SK-N-SH (cell line): ENCODE results near the gene CDIP1. TPM values are rescaled to one million over a fixed set of nuclear protein-coding genes. Genes with fewer than 3 reads are reported as not detected.

Source experiments
- CTCF ChIA-PET: fragments of 300-600, 350-600 bp; formaldehyde crosslinking; extraction: SDS; loops from one replicate; lab custom pipeline; 2021; lab: Yijun Ruan, JAX
- POLR2A ChIA-PET: fragments of 350-600 bp; sonication (Branson Sonifier 250); formaldehyde crosslinking; extraction: SDS; loops from one replicate; lab custom pipeline; 2020; ENCODE audit warnings: antibody characterized with exemption, inconsistent platforms; lab: Yijun Ruan, JAX
- DNase-seq: peaks from one replicate; pipeline ENCODE4 v3.0.0; 2012
- H2AFZ ChIP-seq: fragments of 200-600 bp; sonication (generic); 2 replicates; pipeline ENCODE4 v1.8.1; 2016; ENCODE audit warnings: antibody characterized with exemption, mild to moderate bottlenecking, low read depth
- H3F3A ChIP-seq: fragments of 200-600 bp; sonication (generic); replicated peaks from 2 replicates; pipeline ENCODE3; 2016; ENCODE audit warnings: antibody characterized with exemption, mild to moderate bottlenecking; ENCODE audit not compliant: insufficient read depth
- H3K27ac ChIP-seq, 2 experiments: fragments of 200-500 bp in 1 of 2; fragments of 200-600 bp in 1 of 2; sonication (Bioruptor generic) in 1 of 2; sonication (generic), shearing (Covaris generic) in 1 of 2; 2 replicates each; pipeline versions ENCODE4 v1.5.1 to v1.6.1; 2014 to 2016; ENCODE audit warnings: low read depth in 2 of 2, inconsistent platforms in 1 of 2, low read length in 1 of 2, mild to moderate bottlenecking in 1 of 2, mixed read lengths in 1 of 2
- H3K27me3 ChIP-seq: fragments of 200-600 bp; sonication (generic), shearing (Covaris generic); 2 replicates; pipeline ENCODE4 v1.6.1; 2016; ENCODE audit warnings: mixed run types; ENCODE audit not compliant: insufficient read depth
- H3K36me3 ChIP-seq, 2 experiments: fragments of 200-500 bp in 1 of 2; fragments of 200-600 bp in 1 of 2; sonication (Bioruptor generic) in 1 of 2; sonication (generic) in 1 of 2; replicated peaks in 1 of 2; 2 replicates each; pipeline versions ENCODE3 to v1.5.1; 2014 to 2016; ENCODE audit warnings: low read length in 1 of 2, mild to moderate bottlenecking in 1 of 2; ENCODE audit not compliant: insufficient read depth in 2 of 2, control insufficient read depth in 1 of 2
- H3K4me1 ChIP-seq, 2 experiments: fragments of 200-500 bp in 1 of 2; fragments of 200-600 bp in 1 of 2; sonication (Bioruptor generic) in 1 of 2; sonication (generic), shearing (Covaris generic) in 1 of 2; 2 replicates each; pipeline versions ENCODE4 v1.5.1 to v1.6.1; 2014 to 2016; ENCODE audit warnings: low read depth in 1 of 2, low read length in 1 of 2, mixed run types in 1 of 2; ENCODE audit not compliant: insufficient read depth in 2 of 2, control insufficient read depth in 1 of 2
- H3K4me2 ChIP-seq: fragments of 200-600 bp; sonication (generic), shearing (Covaris generic); 2 replicates; pipeline ENCODE4 v1.6.1; 2017; ENCODE audit warnings: mixed run types
- H3K4me3 ChIP-seq, 2 experiments: fragments of 200-500 bp in 1 of 2; fragments of 200-600 bp in 1 of 2; sonication (Bioruptor generic) in 1 of 2; sonication (generic), shearing (Covaris generic) in 1 of 2; 2 replicates each; pipeline versions ENCODE4 v1.5.1 to v1.8.1; 2014 to 2016; ENCODE audit warnings: low read depth in 2 of 2, inconsistent platforms in 1 of 2, low read length in 1 of 2, mild to moderate bottlenecking in 1 of 2, mixed read lengths in 1 of 2, moderate library complexity in 1 of 2
- H3K79me2 ChIP-seq: fragments of 200-600 bp; sonication (generic); 2 replicates; pipeline ENCODE4 v1.8.1; 2017; ENCODE audit warnings: mild to moderate bottlenecking; ENCODE audit not compliant: insufficient read depth
- H3K9ac ChIP-seq: fragments of 200-600 bp; sonication (generic); 2 replicates; pipeline ENCODE4 v1.6.1; 2017; ENCODE audit warnings: mixed run types
- H3K9me2 ChIP-seq: fragments of 200-600 bp; sonication (generic); 2 replicates; pipeline ENCODE4 v1.6.1; 2017; ENCODE audit warnings: mixed run types
- H3K9me3 ChIP-seq: fragments of 200-600 bp; sonication (generic); 2 replicates; pipeline ENCODE4 v1.6.1; 2017; ENCODE audit warnings: mixed run types, mild to moderate bottlenecking, moderate library complexity
- H4K20me1 ChIP-seq: fragments of 200-600 bp; sonication (generic); 2 replicates; pipeline ENCODE4 v1.6.1; 2017; ENCODE audit warnings: mild to moderate bottlenecking, mixed run types; ENCODE audit not compliant: insufficient read depth
- FOXJ3 ChIP-seq: sonication (generic); formaldehyde crosslinking; IDR thresholded peaks from 2 replicates; pipeline ENCODE4 v1.5.1; 2020; ENCODE audit warnings: mild to moderate bottlenecking, missing genetic modification reagents
- GABPA ChIP-seq: IDR thresholded peaks from 2 replicates; pipeline ENCODE4 v1.4.0; 2012; ENCODE audit warnings: low read depth, mild to moderate bottlenecking
- GATA2 ChIP-seq: sonication (generic); formaldehyde crosslinking; IDR thresholded peaks from 2 replicates; pipeline ENCODE4 v1.5.0; 2020; ENCODE audit warnings: mild to moderate bottlenecking, missing genetic modification reagents
- NRF1 ChIP-seq: IDR thresholded peaks from 2 replicates; pipeline ENCODE4 v1.6.1; 2012; ENCODE audit warnings: low read depth, mild to moderate bottlenecking, low read length
- RAD21 ChIP-seq: IDR thresholded peaks from 2 replicates; pipeline ENCODE4 v1.6.1; 2012; ENCODE audit warnings: mild to moderate bottlenecking, low read length
- RCOR1 ChIP-seq: fragments of 150-350 bp; IDR thresholded peaks from 2 replicates; pipeline ENCODE4 v1.6.1; 2017; ENCODE audit warnings: antibody characterized with exemption, low read length
- RXRA ChIP-seq: IDR thresholded peaks from 2 replicates; pipeline ENCODE4 v1.4.0; 2012; ENCODE audit warnings: low read depth, mild to moderate bottlenecking, borderline replicate concordance
- SIN3A ChIP-seq: IDR thresholded peaks from 2 replicates; pipeline ENCODE4 v1.6.1; 2012; ENCODE audit warnings: low read depth, mild to moderate bottlenecking, low read length, moderate library complexity, borderline replicate concordance
- TAF1 ChIP-seq: IDR thresholded peaks from 2 replicates; pipeline ENCODE4 v1.6.1; 2012; ENCODE audit warnings: low read depth, mild to moderate bottlenecking, low read length, moderate library complexity, borderline replicate concordance
- TCF12 ChIP-seq: IDR thresholded peaks from 2 replicates; pipeline ENCODE4 v1.4.0; 2012
- WGBS: methylation state at CpG from one replicate; pipeline ENCODE4 v1.1.6; 2017; ENCODE audit warnings: low lambda C conversion rate; 5-methylcytosine and 5-hydroxymethylcytosine counted together
- polyA plus RNA-seq, 3 experiments: library from polyadenylated mRNA; depleted of rRNA; stranded (reverse); fragments of >200 nt; gene quantifications; 2 replicates each; pipeline ENCODE4 v1.2.3, GENCODE V29; 2012
- TF ChIP-seq, protein P1 (sequence below): IDR thresholded peaks from 2 replicates; pipeline ENCODE4; 2012
- TF ChIP-seq, protein P2 (sequence below): IDR thresholded peaks from 2 replicates; pipeline ENCODE4 v1.6.1; 2012; ENCODE audit warnings: mild to moderate bottlenecking, low read depth, low read length, moderate library complexity
- TF ChIP-seq, protein P3 (sequence below): IDR thresholded peaks from 2 replicates; pipeline ENCODE4 v1.4.0; 2012; ENCODE audit warnings: low read depth, borderline replicate concordance
- TF ChIP-seq, protein P4 (sequence below): IDR thresholded peaks from 2 replicates; pipeline ENCODE4 v1.4.0; 2012; ENCODE audit warnings: low read depth, borderline replicate concordance

The CDIP1 gene
- polyA plus RNA-seq, 1 of the 3 experiments (the other 2 are of a cell fraction): 30.2 TPM

- no peak for TF ChIP-seq RXRA
Measured at GRCh38 chr16:4510131-4510530, 28.4 kb downstream of the CDIP1 start (continued).

- no peak for TF ChIP-seq RAD21
- no peak for TF ChIP-seq FOXJ3 (CRISPR knock-in tag)
- no peak for TF ChIP-seq GATA2 (CRISPR knock-in tag)
- TF ChIP-seq, protein P1, sequence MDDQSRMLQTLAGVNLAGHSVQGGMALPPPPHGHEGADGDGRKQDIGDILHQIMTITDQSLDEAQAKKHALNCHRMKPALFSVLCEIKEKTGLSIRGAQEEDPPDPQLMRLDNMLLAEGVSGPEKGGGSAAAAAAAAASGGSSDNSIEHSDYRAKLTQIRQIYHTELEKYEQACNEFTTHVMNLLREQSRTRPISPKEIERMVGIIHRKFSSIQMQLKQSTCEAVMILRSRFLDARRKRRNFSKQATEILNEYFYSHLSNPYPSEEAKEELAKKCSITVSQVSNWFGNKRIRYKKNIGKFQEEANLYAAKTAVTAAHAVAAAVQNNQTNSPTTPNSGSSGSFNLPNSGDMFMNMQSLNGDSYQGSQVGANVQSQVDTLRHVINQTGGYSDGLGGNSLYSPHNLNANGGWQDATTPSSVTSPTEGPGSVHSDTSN: no peak
- no peak for TF ChIP-seq TAF1
- DNase-seq: no peak
- no peaks in the 10 kb centered on the region for H3K9me2 ChIP-seq
- no peaks in the 10 kb centered on the region; a peak in 1 of 4 replicates for H3K4me1 ChIP-seq
- no peak overlapping the region for H2AFZ ChIP-seq
- no peak overlapping the region for H3K4me3 ChIP-seq
- no peaks in the 10 kb centered on the region for H3F3A ChIP-seq
- WGBS: 96% methylated on average over 8 of the region's 8 CpGs
- H3K36me3 ChIP-seq: peaks cover 12 to 59% of the 10 kb centered on the region in 2 experiments
- peaks cover 8% of the 10 kb centered on the region for H3K79me2 ChIP-seq
- no peak overlapping the region for H3K27ac ChIP-seq
- H3K4me2 ChIP-seq: no peak overlapping the region
- CTCF ChIA-PET: interaction anchor here (0.6 to 11.4 kb wide), 9 partner anchors 9 to 115 kb away, joined by 3 to 182 read pairs (median 4); partner anchors contain the start of genes HMOX2 and MGRN1
- no peaks in the 10 kb centered on the region for H3K27me3 ChIP-seq
- POLR2A ChIA-PET: no interaction called here
- no peaks in the 10 kb centered on the region for H3K9me3 ChIP-seq
- H4K20me1 ChIP-seq: no peaks in the 10 kb centered on the region
- no peak overlapping the region for H3K9ac ChIP-seq
Measured at GRCh38 chr16:4509420-4509819, 29.2 kb downstream of the CDIP1 start.

GRCh38 chr16:4508806-4509205, 29.8 kb downstream of the CDIP1 start:
- peaks cover 12 to 57% of the 10 kb centered on the region in 2 experiments for H3K36me3 ChIP-seq
- H3K4me2 ChIP-seq: no peak overlapping the region
- H4K20me1 ChIP-seq: no peaks in the 10 kb centered on the region
- no peaks in the 10 kb centered on the region for H3K9me3 ChIP-seq
- H3K27ac ChIP-seq: no peak overlapping the region
- peaks cover 14% of the 10 kb centered on the region for H3K79me2 ChIP-seq
- no peaks in the 10 kb centered on the region for H3K27me3 ChIP-seq
- H3K4me1 ChIP-seq: no peaks in the 10 kb centered on the region; a peak in 1 of 4 replicates
- H3F3A ChIP-seq: no peaks in the 10 kb centered on the region
- H3K9ac ChIP-seq: no peak overlapping the region
- POLR2A ChIA-PET: interaction anchor here (1.1 kb wide), 1 partner anchor 13 kb away, joined by 3 read pairs; no protein-coding TSS in a partner anchor
- CTCF ChIA-PET: interaction anchor here (0.7 to 11.4 kb wide), 8 partner anchors 9 to 448 kb away, joined by 3 to 182 read pairs (median 12); no protein-coding TSS in a partner anchor
- 100% methylated on average over 1 of the region's 3 CpGs for WGBS
- DNase-seq: no peak
- H2AFZ ChIP-seq: no peak overlapping the region
- no peak overlapping the region for H3K4me3 ChIP-seq
- no peaks in the 10 kb centered on the region for H3K9me2 ChIP-seq
- TF ChIP-seq, protein P2, sequence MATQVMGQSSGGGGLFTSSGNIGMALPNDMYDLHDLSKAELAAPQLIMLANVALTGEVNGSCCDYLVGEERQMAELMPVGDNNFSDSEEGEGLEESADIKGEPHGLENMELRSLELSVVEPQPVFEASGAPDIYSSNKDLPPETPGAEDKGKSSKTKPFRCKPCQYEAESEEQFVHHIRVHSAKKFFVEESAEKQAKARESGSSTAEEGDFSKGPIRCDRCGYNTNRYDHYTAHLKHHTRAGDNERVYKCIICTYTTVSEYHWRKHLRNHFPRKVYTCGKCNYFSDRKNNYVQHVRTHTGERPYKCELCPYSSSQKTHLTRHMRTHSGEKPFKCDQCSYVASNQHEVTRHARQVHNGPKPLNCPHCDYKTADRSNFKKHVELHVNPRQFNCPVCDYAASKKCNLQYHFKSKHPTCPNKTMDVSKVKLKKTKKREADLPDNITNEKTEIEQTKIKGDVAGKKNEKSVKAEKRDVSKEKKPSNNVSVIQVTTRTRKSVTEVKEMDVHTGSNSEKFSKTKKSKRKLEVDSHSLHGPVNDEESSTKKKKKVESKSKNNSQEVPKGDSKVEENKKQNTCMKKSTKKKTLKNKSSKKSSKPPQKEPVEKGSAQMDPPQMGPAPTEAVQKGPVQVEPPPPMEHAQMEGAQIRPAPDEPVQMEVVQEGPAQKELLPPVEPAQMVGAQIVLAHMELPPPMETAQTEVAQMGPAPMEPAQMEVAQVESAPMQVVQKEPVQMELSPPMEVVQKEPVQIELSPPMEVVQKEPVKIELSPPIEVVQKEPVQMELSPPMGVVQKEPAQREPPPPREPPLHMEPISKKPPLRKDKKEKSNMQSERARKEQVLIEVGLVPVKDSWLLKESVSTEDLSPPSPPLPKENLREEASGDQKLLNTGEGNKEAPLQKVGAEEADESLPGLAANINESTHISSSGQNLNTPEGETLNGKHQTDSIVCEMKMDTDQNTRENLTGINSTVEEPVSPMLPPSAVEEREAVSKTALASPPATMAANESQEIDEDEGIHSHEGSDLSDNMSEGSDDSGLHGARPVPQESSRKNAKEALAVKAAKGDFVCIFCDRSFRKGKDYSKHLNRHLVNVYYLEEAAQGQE: no peak
- no peak for TF ChIP-seq GATA2 (CRISPR knock-in tag)
- TF ChIP-seq, protein P1: no peak
- TF ChIP-seq GABPA: no peak
- no peak for TF ChIP-seq TCF12
- TF ChIP-seq, protein P3, sequence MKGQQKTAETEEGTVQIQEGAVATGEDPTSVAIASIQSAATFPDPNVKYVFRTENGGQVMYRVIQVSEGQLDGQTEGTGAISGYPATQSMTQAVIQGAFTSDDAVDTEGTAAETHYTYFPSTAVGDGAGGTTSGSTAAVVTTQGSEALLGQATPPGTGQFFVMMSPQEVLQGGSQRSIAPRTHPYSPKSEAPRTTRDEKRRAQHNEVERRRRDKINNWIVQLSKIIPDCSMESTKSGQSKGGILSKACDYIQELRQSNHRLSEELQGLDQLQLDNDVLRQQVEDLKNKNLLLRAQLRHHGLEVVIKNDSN: no peak
- TF ChIP-seq, protein P4, sequence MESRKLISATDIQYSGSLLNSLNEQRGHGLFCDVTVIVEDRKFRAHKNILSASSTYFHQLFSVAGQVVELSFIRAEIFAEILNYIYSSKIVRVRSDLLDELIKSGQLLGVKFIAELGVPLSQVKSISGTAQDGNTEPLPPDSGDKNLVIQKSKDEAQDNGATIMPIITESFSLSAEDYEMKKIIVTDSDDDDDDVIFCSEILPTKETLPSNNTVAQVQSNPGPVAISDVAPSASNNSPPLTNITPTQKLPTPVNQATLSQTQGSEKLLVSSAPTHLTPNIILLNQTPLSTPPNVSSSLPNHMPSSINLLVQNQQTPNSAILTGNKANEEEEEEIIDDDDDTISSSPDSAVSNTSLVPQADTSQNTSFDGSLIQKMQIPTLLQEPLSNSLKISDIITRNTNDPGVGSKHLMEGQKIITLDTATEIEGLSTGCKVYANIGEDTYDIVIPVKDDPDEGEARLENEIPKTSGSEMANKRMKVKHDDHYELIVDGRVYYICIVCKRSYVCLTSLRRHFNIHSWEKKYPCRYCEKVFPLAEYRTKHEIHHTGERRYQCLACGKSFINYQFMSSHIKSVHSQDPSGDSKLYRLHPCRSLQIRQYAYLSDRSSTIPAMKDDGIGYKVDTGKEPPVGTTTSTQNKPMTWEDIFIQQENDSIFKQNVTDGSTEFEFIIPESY: no peak
- no peak for TF ChIP-seq RCOR1
- no peak for TF ChIP-seq SIN3A
- TF ChIP-seq NRF1: no peak
